Measurements from ENCODE around the gene SCIN.
A peak's percentile ranks its signal among the peaks of the same experiment; 100 is the strongest.
"Not testable (repeated sequence)": the region's sequence is repeated elsewhere in the genome, so short reads cannot be mapped to it uniquely, and the experiment has no call there.

SCIN gene

GRCh38 chr7:12647364-12648219 lies 77.1 kb downstream of the SCIN start:
- DNase-seq (ENCODE audit: low read depth in 3 of 3), result no peak

GRCh38 chr7:12648704-12649261 lies 78.3 kb downstream of the SCIN start:
- no peak for DNase-seq (ENCODE audit: low read depth in 3 of 3)

GRCh38 chr7:12649348-12649747 lies 78.8 kb downstream of the SCIN start:
- no peak for DNase-seq (ENCODE audit: low read depth in 3 of 3)

- no peak for DNase-seq (ENCODE audit: low read depth in 3 of 3)
Measured at GRCh38 chr7:12650080-12650479, 79.6 kb downstream of the SCIN start.

- no peak for DNase-seq (ENCODE audit: low read depth in 3 of 3)
Measured at GRCh38 chr7:12653110-12653509, 82.6 kb downstream of the SCIN start.

- DNase-seq (ENCODE audit: low read depth in 3 of 3), result no peak
Measured at GRCh38 chr7:12653518-12653917, 83.0 kb downstream of the SCIN start.

GRCh38 chr7:12655161-12655560 lies 84.6 kb downstream of the SCIN start:
- DNase-seq (ENCODE audit: low read depth in 3 of 3), result no peak

- not testable (repeated sequence) for DNase-seq (ENCODE audit: low read depth in 3 of 3)
Measured at GRCh38 chr7:12660423-12660822, 89.9 kb downstream of the SCIN start.

- DNase-seq (ENCODE audit: low read depth in 3 of 3), result not testable (repeated sequence)
Measured at GRCh38 chr7:12660986-12661385, 90.5 kb downstream of the SCIN start.

- DNase-seq (ENCODE audit: low read depth in 3 of 3), result no peak
Measured at GRCh38 chr7:12661581-12661980, 91.1 kb downstream of the SCIN start.

GRCh38 chr7:12670000-12670729 lies 99.6 kb downstream of the SCIN start:
- DNase-seq (ENCODE audit: low read depth in 3 of 3), result no peak

- DNase-seq (ENCODE audit: low read depth in 3 of 3), result no peak
Measured at GRCh38 chr7:12670743-12671520, 100.4 kb downstream of the SCIN start.

GRCh38 chr7:12673436-12673835 lies 102.9 kb downstream of the SCIN start:
- not testable (repeated sequence) for DNase-seq (ENCODE audit: low read depth in 3 of 3)

GRCh38 chr7:12674053-12674452 lies 103.5 kb downstream of the SCIN start:
- no peak for DNase-seq (ENCODE audit: low read depth in 3 of 3)

- DNase-seq (ENCODE audit: low read depth in 3 of 3), result peak in 1 of 3 experiments; percentile 12
Measured at GRCh38 chr7:12674861-12675260, 104.3 kb downstream of the SCIN start.

- DNase-seq (ENCODE audit: low read depth in 3 of 3), result no peak
Measured at GRCh38 chr7:12683678-12684585, 113.4 kb downstream of the SCIN start.

- no peak for DNase-seq (ENCODE audit: low read depth in 3 of 3)
Measured at GRCh38 chr7:12684733-12685132, 114.2 kb downstream of the SCIN start.

- no peak for DNase-seq (ENCODE audit: low read depth in 3 of 3)
Measured at GRCh38 chr7:12685550-12685949, 115.0 kb downstream of the SCIN start.

- DNase-seq (ENCODE audit: low read depth in 3 of 3), result peak; percentile 89 to 93 (median 91)
Measured at GRCh38 chr7:12686234-12686890, 115.8 kb downstream of the SCIN start.
